Gastrocnemius medialis (tissue), 4 donors: ENCODE data around the gene PLA2G6. TPM values are rescaled to one million over a fixed set of nuclear protein-coding genes. Genes with fewer than 3 reads are reported as not detected.

Experiments used
- ATAC-seq, 2 donors: fragments of 150-250 bp; one replicate each; pipeline ENCODE4 v1.9.1; 2016
- DNase-seq, 2 donors: peaks; one replicate each; pipeline ENCODE4 v3.0.0-alpha.2; 2019
- H3K27ac ChIP-seq, 4 donors: fragments of 200-600 bp; sonication (generic); 1 replicate in 1 of 4; 2 replicates in 3 of 4; pipeline ENCODE4 v1.5.1; 2016 to 2018; ENCODE audit warnings: mild to moderate bottlenecking in 2 of 4, moderate library complexity in 1 of 4
- H3K27me3 ChIP-seq, 3 donors: fragments of 200-600 bp; sonication (generic) in 2 of 3; 1 replicate in 1 of 3; 2 replicates in 2 of 3; pipeline versions ENCODE4 v1.5.1 to v1.6.0; 2016 to 2019; ENCODE audit warnings: mild to moderate bottlenecking in 1 of 3, moderate library complexity in 1 of 3
- H3K36me3 ChIP-seq, 2 donors: fragments of 200-600 bp; sonication (generic) in 1 of 2; one replicate each; pipeline ENCODE4 v1.5.1; 2017 to 2018
- H3K4me1 ChIP-seq, 2 donors: fragments of 200-600 bp; sonication (generic) in 1 of 2; one replicate each; pipeline ENCODE4 v1.5.1; 2016 to 2017; ENCODE audit warnings: mild to moderate bottlenecking in 2 of 2
- H3K4me3 ChIP-seq, 4 donors: fragments of 200-600 bp; sonication (generic) in 3 of 4; 1 replicate in 1 of 4; 2 replicates in 3 of 4; pipeline ENCODE4 v1.5.1; 2016 to 2019; ENCODE audit warnings: mild to moderate bottlenecking in 2 of 4
- H3K9me3 ChIP-seq, 3 donors: fragments of 200-600 bp; sonication (generic) in 2 of 3; 1 replicate in 1 of 3; 2 replicates in 2 of 3; pipeline ENCODE4 v1.5.1; 2016 to 2019
- CTCF ChIP-seq, 5 experiments: fragments of 450-650 bp in 3 of 5; fragments of 200-600 bp in 2 of 5; sonication (generic) in 2 of 5; IDR thresholded peaks in 4 of 5; conservative IDR thresholded peaks in 1 of 5; 1 replicate in 4 of 5; 2 replicates in 1 of 5; pipeline ENCODE4 v1.5.1; 2016 to 2019; ENCODE audit warnings: antibody characterized with exemption in 5 of 5, mild to moderate bottlenecking in 3 of 5, moderate library complexity in 3 of 5
- POLR2A ChIP-seq, 2 donors: fragments of 450-650 bp; IDR thresholded peaks; one replicate each; pipeline ENCODE4 v1.6.1; 2017; ENCODE audit warnings: antibody characterized with exemption in 2 of 2, mild to moderate bottlenecking in 2 of 2, moderate library complexity in 2 of 2
- in situ Hi-C, 4 donors: fragments of 200-750 bp; cut with MboI; loops; one replicate each; pipeline versions ENCODE4 v1.15.0 to v1.8.0; 2017; ENCODE audit warnings: low sequenced_read_pairs in 4 of 4
- intact Hi-C: fragments of 100-400 bp; cut with DNase I; formaldehyde crosslinking; loops from one replicate; pipeline ENCODE4 v1.15.1; 2023; ENCODE audit warnings: low total_unique reads
- total RNA-seq, 4 donors: library from RNA; depleted of rRNA; stranded (reverse); fragments of >200 nt; gene quantifications; one replicate each; pipeline versions ENCODE4 v1.1.0 to v1.2.3, GENCODE V29; 2016

Gene PLA2G6
- total RNA-seq, 4 donors from 2014 or later: 9.1 to 19.5 (median 12.1) TPM

GRCh38 chr22:38110863-38111852, 70.5 kb downstream of the PLA2G6 start:
- H3K27ac ChIP-seq: no peak overlapping the region
- no peak for DNase-seq
- H3K9me3 ChIP-seq: no peaks in the 10 kb centered on the region
- no peak for ATAC-seq
- peaks cover 2 to 7% of the 10 kb centered on the region in 2 donors for H3K4me1 ChIP-seq
- peaks cover 0 to 3% of the 10 kb centered on the region in 2 donors for H3K36me3 ChIP-seq
- H3K4me3 ChIP-seq: no peak overlapping the region
- no peak for TF ChIP-seq POLR2A (IDR thresholded peaks at IDR 0.05)
- TF ChIP-seq CTCF (IDR thresholded peaks at IDR 0.05 in 4 of 5, conservative IDR thresholded peaks at IDR 0.05 in 1 of 5): no peak
- intact Hi-C loops: loop anchor here (5.0 to 10.0 kb wide), 3 partner anchors 94 to 241 kb away; partner anchors contain the start of gene MAFF
- in situ Hi-C loops: loop anchor here (10.0 to 25.0 kb wide), 5 partner anchors 54 to 251 kb away; no protein-coding TSS in a partner anchor
- H3K27me3 ChIP-seq: no peaks in the 10 kb centered on the region

GRCh38 chr22:38110008-38110862, 71.4 kb downstream of the PLA2G6 start, which contains the start of gene BAIAP2L2:
Gene BAIAP2L2 (minus strand): TSS chr22:38110684. CDS start chr22:38110525, 159 bp downstream.
- intact Hi-C loops: loop anchor here (5.0 to 10.0 kb wide), 3 partner anchors 95 to 242 kb away; partner anchors contain the start of gene MAFF
- in situ Hi-C loops: loop anchor here (10.0 to 25.0 kb wide), 5 partner anchors 55 to 252 kb away; no protein-coding TSS in a partner anchor
- Histone ChIP-seq H3K4me3 (no peak within 1 kb of the TSS), H3K27me3 (no peaks in the 10 kb centered on the region), H3K36me3 (no peaks in the 10 kb centered on the region), H3K9me3 (no peaks in the 10 kb centered on the region), H3K4me1 (peaks cover 2 to 7% of the 10 kb centered on the region in 2 donors), H3K27ac (no peak within 1 kb of the TSS)
- DNase-seq (no peak), ATAC-seq (peak; percentile 32 to 64)
- no peak for TF ChIP-seq POLR2A (IDR thresholded peaks at IDR 0.05)
- no peak for TF ChIP-seq CTCF (IDR thresholded peaks at IDR 0.05 in 4 of 5, conservative IDR thresholded peaks at IDR 0.05 in 1 of 5)

- Histone ChIP-seq H3K27me3 (no peaks in the 10 kb centered on the region), H3K4me1 (peaks cover 2 to 7% of the 10 kb centered on the region in 2 donors), H3K36me3 (no peaks in the 10 kb centered on the region), H3K9me3 (no peaks in the 10 kb centered on the region), H3K4me3 (no peak overlapping the region), H3K27ac (no peak overlapping the region)
- TF ChIP-seq CTCF (IDR thresholded peaks at IDR 0.05 in 4 of 5, conservative IDR thresholded peaks at IDR 0.05 in 1 of 5): no peak
- no peak for TF ChIP-seq POLR2A (IDR thresholded peaks at IDR 0.05)
- in situ Hi-C loops (loop anchor here (10.0 to 25.0 kb wide), 6 partner anchors 55 to 253 kb away; partner anchors contain the start of gene PICK1 (in 2 of the 4)), intact Hi-C loops (loop anchor here (5.0 to 10.0 kb wide), 3 partner anchors 95 to 243 kb away; partner anchors contain the start of gene MAFF)
- no peak for DNase-seq
- no peak for ATAC-seq
These were observed 72.1 kb downstream of the PLA2G6 start for GRCh38 chr22:38109371-38110001.
